ENCODE data around the gene SLITRK4. TPM values are rescaled to one million over a fixed set of nuclear protein-coding genes. Genes with fewer than 3 reads are reported as not detected.

Gene SLITRK4
- polyA plus RNA-seq, 1 experiment = not detected

- no peaks in the 10 kb centered on the region for H3K36me3 ChIP-seq (ENCODE audit: control insufficient read depth, insufficient read depth, low read length)
- H3K4me3 ChIP-seq (ENCODE audit: low read depth, low read length) = no peak overlapping the region
- no peak for TF ChIP-seq CTCF (IDR thresholded peaks at IDR 0.05; ENCODE audit: insufficient read depth, low read depth, low read length)
- ChIA-PET POLR2A (no interaction called here), CTCF (no interaction called here)
- DNase-seq (ENCODE audit: low read depth) = no peak
- H3K27me3 ChIP-seq (ENCODE audit: control insufficient read depth, insufficient read depth, low read length) = no peaks in the 10 kb centered on the region
These were observed 1.0 kb downstream of the SLITRK4 start for GRCh38 chrX:143634663-143635455.

GRCh38 chrX:143634309-143634662, 1.6 kb downstream of the SLITRK4 start:
- Histone ChIP-seq H3K36me3 (ENCODE audit: control insufficient read depth, insufficient read depth, low read length) (no peaks in the 10 kb centered on the region), H3K27me3 (ENCODE audit: control insufficient read depth, insufficient read depth, low read length) (no peaks in the 10 kb centered on the region), H3K4me3 (ENCODE audit: low read depth, low read length) (no peak overlapping the region)
- TF ChIP-seq CTCF (IDR thresholded peaks at IDR 0.05; ENCODE audit: insufficient read depth, low read depth, low read length) = no peak
- DNase-seq (ENCODE audit: low read depth) = no peak
- ChIA-PET POLR2A (no interaction called here), CTCF (no interaction called here)

- no peak for DNase-seq (ENCODE audit: low read depth)
- CTCF ChIA-PET = no interaction called here
- no peak overlapping the region for H3K4me3 ChIP-seq (ENCODE audit: low read depth, low read length)
- H3K27me3 ChIP-seq (ENCODE audit: control insufficient read depth, insufficient read depth, low read length) = no peaks in the 10 kb centered on the region
- POLR2A ChIA-PET = no interaction called here
- H3K36me3 ChIP-seq (ENCODE audit: control insufficient read depth, insufficient read depth, low read length) = no peaks in the 10 kb centered on the region
- TF ChIP-seq CTCF (IDR thresholded peaks at IDR 0.05; ENCODE audit: insufficient read depth, low read depth, low read length) = no peak
These were observed 2.2 kb downstream of the SLITRK4 start for GRCh38 chrX:143633461-143634308.

- H3K27me3 ChIP-seq (ENCODE audit: control insufficient read depth, insufficient read depth, low read length) = no peaks in the 10 kb centered on the region
- H3K4me3 ChIP-seq (ENCODE audit: low read depth, low read length) = no peak overlapping the region
- H3K36me3 ChIP-seq (ENCODE audit: control insufficient read depth, insufficient read depth, low read length) = no peaks in the 10 kb centered on the region
- ChIA-PET POLR2A (no interaction called here), CTCF (no interaction called here)
- no peak for DNase-seq (ENCODE audit: low read depth)
- no peak for TF ChIP-seq CTCF (IDR thresholded peaks at IDR 0.05; ENCODE audit: insufficient read depth, low read depth, low read length)
These were observed 3.1 kb downstream of the SLITRK4 start for GRCh38 chrX:143632625-143633410.

- no peak overlapping the region for H3K4me3 ChIP-seq (ENCODE audit: low read depth, low read length)
- no peak for DNase-seq (ENCODE audit: low read depth)
- ChIA-PET CTCF (no interaction called here), POLR2A (no interaction called here)
- no peak for TF ChIP-seq CTCF (IDR thresholded peaks at IDR 0.05; ENCODE audit: insufficient read depth, low read depth, low read length)
- H3K36me3 ChIP-seq (ENCODE audit: control insufficient read depth, insufficient read depth, low read length) = no peaks in the 10 kb centered on the region
- no peaks in the 10 kb centered on the region for H3K27me3 ChIP-seq (ENCODE audit: control insufficient read depth, insufficient read depth, low read length)
These were observed 12.2 kb downstream of the SLITRK4 start for GRCh38 chrX:143623657-143624056.

Data from BJ (cell line).